NCI-H1436 treated with DMSO at 0.1 percent for 48 hours (cell line): Measurements from ENCODE around the gene C3orf22.

ENCODE experiments used
- DNase-seq: peaks from one replicate; lab custom pipeline; 2025; lab: John Stamatoyannopoulos, UW

C3orf22 gene

DNA sequence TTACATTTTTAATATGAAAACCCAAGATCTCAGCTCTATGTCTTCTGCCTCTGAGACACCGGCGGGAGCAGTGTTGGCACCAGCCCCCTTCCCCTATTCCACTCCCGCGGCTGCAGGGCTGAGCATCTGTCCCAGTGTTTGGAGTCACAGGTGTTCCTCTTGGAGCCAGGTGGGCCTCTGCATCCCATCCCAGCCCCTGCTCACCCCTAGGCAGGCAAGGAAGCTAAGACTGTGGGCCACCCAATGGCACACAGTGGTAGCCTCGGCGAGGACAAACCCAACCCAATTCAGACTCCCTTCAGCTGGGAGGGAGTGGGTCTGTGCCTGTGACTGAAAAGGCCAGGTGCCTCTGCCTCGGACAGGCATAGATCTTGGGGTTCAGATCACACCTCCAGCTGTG is 31.7 kb downstream of the C3orf22 start:
- no peak for DNase-seq

DNA sequence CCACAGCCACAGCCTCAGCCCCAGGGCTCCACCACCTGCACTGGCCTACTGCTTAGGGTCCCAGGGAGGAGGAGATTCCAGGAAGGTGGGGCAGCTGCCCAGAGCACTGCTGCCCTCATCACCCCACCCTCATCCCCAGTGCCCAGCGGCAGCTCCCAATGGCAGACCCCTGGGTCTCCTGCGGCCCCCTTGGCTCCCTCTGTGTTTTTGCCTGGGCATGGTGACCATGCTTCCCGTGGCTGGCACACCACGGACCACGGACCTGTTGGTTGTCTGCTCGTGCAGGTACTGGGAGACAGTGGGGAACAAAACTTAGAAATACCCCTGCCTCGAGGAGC is 32.1 kb downstream of the C3orf22 start:
- DNase-seq: no peak

DNA sequence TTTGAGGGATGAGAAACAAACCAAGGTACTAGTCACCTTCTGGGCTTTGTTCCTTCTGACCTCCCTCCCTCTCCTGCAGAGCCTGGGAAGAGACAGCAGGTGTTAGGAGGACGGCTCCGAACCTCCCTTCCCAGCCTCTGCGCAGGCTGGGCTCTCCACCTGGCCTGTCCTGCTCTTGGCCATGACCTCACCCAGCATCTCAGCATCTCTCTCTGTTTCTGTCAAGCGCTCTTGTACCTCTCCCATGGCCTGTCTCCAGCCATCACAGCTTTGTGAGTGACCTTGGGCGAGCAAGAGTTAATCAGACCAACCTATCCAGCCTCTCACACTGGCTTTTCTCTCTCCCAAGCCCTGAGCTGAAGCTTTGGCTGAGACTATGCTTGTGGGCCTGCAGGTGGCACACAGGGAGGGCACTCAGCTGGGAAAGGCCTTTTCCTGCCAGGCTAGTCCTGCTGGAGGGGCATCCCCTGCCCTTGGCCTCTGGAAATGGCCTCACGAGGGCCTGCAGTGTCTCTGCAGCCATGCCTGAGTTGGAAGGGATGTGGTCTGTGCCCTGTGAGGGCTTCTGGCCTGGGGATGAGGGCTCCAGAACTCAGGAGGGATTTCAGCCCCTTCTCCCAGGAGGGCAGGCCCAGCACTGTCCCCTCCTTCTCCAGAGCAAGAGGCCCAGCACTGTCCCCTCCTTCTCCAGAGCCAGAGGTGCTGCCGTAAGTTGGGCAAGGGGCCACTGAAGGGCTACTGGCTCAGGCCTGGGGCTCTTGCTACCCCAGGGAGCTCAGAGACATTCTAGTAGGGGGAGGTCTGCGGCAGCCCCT is 32.7 kb downstream of the C3orf22 start:
- no peak for DNase-seq

DNA sequence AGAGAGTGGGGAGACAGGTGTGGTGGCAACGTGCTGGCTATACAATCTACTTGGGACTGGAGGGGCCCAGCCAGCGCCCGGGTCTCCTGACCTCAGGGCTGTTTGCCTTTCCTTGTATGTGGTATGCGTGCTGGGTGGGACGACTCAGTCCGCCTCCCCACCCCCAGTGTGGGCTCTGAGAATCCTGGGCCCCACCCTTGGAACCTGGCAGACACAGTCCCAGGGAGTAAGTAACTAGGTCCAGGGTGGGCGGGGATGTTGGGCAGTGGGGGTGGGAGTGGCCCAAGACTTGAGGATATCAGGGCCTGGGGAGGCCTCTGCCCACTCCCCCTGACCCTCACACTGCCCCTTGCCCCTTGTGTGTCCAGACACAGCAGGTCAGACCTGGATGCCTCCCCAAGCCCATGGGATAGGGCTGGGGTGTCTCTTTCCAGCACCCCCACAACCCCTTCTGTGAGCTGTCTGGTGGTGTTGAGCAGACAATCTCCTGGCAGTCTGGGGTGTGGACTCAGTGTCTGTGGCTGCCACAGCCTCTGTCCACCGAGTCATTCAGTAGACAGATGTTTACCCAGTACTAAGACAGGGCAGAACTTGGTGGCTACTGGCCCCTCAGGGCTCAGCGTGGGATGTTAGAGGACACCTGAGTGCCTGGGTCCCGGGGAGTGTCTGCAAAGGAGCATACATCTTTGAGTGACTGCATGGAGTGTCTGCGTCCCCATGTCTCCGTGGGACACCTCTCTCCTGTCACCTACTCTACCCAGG is 33.5 kb downstream of the C3orf22 start:
- no peak for DNase-seq

DNA sequence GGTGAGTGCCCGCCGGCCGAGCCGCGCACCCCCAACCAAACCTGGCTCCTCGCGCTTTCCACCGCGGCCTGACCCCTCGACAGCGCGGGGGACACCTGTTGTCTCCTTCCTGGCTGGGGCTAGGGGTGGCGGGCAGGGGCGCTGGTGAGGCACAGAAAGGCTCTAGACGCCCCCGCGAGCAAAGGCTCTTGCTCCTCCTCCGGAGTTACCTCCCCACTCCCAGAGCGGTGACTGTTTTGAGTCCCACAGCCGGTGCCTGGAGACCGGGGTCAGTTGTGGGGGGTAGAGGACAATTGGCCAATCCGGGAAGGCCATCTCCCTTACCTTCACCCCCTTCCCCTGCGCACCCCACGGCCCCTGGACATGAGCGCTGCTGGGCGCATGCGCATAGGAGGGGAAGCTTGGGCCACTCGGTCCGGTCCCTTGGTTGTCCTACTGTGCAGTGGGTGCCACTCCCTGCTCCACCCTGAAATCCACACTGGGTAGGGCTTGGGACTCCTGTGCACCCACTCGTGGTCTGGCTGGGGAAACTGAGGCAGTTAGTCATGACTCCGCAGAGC is 34.2 kb downstream of the C3orf22 start:
- DNase-seq: no peak

DNA sequence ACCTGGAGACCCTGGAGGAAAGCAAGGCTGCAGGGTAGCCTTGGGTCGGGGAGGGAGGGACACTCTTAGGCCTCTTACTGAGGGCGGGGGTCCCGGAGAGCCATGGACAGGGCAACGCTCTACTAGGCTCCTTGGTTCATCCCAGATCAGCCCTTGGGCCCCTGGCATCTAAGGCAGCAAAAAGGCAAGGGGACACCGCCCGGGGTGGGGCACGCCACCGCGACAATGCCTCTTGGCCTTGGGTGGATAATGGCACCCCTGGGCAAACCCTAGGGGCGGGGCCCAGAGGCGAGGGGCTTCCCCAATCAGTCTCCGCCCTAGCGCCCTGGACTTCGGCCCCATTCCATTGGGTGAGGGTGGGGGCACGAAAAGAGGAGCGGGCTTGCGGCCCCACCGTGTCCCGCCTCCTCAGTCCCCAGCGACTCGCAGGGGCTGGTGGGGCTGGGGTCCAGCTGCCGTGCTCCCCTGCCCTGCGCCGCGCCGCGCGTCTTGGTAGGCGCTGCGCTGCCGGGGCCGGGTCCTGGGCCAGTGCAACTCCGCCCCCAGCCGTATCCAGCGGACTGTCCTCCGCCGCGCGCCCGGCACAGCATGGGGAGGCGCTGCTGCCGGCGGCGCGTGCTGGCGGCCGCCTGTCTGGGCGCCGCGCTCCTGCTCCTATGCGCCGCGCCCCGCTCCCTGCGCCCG is 34.8 kb downstream of the C3orf22 start, which contains the start of gene CHST13:
Gene CHST13, plus strand, starts transcription at position 411 of the 684 bp plus-strand sequence. Its CDS starts 178 bp downstream, at position 589.
- no peak for DNase-seq

DNA sequence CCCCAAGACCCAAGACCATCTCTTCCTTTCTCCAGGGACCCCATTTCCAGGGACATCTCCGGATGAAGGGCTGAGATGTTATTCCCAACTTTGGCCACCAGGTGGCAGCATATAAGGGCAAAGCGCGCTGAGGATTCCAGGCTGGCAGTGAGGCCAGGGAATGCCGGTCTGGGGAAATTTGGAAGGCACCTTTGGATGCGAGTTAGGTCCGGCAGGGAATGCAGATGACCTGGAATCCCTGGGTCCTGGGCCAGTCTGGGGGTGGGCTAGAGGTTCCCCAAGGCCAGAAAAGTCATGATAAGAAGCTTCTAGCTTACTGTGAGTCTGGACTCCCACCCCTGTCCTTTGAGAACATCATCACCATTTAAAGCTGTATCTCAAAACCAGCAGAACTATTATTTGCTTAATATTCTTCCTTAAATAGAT is 36.4 kb downstream of the C3orf22 start:
- DNase-seq: no peak

DNA sequence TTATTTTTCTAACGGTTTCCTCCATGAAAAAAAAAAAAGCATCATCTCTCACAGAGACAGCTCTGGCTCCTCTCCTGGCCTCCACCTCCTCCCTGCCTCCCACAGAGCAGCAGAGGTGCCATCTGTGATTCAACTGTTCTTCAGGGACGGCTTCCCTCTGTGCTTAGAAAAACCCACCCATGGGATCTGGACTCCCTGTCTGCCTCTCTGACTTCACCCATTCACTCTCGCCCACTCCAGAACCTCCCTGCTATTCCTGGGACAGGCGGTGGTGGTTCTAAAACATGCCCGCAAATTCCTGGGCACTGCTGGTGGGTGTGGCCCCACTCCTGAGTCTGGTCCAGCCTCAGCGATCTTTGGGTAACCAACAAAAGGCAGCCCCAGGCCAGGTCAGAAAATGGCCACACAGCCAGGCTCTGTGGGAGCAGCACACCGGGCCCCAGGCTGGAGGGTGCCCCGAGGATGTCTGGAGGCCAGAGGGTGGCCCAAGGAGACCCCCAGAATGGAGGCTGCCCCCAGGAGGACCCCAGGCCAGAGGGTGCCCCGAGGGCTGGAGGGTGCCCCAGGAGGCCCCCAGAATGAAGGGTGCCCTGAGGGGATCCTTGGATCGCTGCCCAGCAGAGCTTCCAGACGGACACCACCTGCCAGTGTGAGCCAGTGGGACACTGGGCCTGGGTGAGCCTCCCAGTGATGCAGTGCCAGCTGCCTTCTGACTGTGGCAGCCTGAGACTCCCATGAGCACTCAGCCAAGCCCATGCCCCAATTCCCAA is 37.4 kb downstream of the C3orf22 start:
- DNase-seq: no peak

DNA sequence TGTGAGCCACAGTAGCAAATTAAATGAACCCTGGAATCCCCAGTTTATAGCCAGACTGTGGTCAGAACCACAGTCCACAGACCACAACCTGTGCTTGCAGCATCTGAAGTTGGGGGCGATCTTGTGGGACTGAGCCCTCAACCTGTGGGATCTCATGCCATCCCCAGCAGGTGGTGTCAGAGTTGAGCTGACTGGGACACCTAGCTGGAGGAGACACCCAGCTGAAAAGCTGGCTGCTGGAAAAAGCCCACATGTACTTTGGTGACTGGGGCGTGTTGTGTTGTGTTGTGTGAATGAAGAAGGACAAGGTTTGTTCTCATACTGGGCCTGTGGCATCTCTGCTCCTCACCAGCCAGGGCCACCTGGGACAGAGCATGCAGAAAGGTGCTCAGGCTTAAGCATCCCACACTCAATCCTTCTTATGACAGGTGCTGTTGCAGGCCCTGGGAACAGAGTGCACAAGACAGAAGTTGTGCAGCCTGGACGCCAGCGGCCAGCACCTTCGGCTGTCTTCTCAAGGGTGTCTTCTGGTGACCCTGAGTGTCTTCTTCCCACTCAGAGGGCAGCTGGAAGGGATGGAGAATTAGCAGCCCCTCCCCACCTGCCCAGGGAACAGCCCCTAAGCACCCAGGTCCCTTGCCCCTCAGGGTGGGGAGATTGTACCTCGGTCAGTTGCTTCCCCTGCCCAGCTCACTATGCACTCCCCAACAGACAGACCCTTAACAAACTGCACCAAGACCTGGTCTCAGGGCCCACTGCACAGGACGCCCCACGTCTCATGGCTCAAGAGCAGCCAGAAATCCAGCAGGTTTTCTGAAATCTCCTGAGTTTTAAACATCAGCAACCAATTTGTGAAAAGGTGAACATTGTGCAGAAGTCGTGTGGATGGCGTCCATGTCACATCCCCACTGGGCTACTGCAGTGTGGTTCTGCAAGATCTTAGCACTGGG is 39.0 kb downstream of the C3orf22 start:
- DNase-seq: no peak

DNA sequence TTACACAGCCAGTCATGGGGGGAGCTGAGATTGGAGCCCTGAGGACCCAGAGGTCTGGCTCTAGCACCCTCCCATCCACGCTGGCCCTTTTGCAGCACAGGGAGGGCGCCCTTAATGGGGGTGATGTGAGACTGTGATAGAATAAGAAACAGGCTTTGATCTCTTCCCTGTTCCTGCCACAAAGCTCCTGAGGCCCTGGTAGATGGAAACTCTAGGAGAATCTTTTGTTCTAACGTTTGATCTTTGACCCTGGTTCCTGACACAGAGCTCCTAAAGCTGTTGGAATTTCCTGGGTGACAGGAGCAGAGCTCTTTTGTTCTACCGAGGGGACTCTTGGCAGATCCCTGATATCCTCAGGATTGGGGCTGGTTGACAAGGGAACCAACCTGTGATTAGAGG is 40.0 kb downstream of the C3orf22 start:
- no peak for DNase-seq

DNA sequence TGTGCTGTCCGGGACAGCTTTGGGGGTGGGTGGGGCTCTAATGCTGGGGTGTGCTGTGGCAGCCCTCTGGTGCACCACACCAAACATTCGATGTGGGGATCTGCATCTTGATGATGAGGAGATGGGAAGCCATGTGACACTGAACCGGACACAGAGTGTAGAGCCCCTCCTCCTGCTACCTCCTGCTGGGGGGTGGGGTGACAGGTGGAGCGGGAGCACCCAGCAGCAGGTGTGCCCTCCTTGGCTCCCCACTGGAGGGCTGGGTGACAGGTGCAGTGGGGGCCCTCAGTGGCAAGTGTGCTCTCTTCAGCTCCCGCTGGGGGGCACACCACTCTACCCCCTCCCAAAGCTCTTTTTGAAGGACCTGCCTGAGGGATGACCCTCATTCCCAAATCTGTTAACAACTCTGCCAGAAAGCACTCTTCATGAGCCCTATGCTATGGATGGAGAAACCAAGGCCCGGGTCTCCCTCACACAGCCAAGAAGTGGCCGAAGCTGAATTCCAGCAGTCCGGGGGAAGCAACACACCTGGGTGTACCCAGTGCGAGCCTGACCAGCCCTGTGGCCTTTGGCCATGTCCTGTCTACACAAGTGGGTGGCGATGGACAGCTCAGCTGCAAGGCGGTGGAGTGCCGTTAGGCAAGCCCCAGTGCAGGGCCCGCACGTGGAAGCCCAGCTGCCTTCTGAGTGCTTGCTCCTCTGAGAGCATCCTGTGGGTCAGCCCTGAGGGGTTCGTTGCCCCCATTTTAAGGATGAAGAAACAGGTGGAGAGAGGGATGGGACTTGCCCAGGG is 40.5 kb downstream of the C3orf22 start:
- no peak for DNase-seq

DNA sequence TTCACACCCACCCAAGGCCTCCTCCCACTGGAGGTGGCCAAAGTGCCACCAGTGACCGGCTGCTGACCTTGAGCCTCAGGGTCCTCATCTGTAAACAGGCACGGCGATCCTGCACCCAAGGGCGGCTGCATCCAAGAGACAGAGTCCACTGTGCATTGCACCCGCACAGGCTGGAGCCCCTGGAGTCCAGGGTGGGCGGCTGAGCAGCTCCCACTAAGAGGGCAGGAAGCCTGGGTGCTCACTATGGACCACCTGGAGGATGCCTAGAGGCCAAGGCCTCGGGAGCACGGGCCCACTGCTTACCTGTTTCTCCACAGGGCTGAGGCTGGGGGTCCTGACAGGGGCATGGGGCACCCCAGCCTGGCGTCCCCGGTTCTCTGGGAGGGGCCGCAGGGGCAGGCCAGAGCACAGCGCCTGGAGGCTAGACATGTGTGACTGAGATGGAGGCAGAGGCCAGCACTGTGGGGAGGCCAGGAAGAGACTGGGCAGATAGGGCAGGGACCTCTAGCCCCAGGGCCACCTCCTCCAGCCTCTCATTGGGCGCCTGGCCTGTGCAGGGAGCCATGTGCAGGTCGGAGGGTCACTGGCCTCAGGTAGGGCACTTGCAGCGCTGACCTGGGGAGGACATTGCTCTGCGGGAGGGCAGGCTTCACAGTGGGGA is 41.3 kb downstream of the C3orf22 start, which contains the start of gene UROC1:
Gene UROC1, minus strand, starts transcription at position 483 of the 661 bp plus-strand sequence. Its CDS starts 54 bp downstream, at position 429.
- DNase-seq: no peak

DNA sequence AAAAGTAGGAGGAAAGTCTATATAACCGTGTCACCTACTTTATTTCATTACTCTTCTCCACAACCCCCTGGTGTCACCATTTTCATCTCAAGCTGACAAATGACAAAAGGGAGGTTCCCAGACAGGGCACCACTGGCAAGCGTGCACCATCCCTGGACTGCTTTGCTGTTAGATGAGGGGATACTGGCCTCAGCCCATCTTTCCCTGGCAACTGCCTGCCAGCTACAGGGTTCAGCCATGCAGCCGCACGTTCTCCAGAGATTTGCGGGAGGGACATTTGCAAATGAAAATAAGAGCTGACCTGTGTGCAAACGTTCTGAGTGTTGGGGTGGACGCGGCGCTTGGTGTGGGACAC is 41.8 kb downstream of the C3orf22 start:
- no peak for DNase-seq

DNA sequence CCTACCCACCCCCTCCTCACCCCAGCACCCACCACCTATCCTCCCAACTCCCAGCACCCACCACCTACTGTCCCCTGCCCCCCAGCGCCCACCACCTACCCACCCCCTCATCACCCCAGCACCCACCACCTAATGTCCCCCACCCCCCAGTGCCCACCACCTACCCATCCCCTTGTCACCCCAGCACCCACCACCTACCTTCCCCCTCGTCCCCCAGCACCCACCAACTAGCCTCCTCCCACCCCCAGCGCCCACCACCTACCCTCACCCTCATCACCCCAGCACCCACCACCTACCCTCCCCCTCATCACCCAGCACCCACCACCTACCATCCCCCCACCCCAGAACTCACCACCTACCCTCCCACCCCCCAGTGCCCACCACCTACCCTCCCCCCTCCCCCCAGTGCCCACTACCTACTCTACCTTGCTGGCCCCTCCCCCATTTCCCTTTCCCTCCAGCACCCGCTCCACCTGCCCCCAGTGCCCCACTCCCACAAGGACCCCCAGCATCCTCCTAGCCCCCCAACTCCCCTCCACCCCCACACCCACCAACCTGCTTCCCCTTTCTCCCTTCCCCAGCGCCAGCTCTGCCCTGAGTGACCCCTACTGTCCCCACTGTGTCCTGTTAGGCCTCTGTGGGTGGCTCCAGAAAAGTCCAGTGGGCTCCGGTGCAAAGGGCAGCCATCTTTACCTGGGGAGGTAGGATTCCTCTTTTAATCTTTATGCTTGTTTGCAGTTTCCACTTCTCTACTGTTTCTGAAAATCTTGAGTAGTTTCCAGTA is 42.4 kb downstream of the C3orf22 start:
- no peak for DNase-seq

DNA sequence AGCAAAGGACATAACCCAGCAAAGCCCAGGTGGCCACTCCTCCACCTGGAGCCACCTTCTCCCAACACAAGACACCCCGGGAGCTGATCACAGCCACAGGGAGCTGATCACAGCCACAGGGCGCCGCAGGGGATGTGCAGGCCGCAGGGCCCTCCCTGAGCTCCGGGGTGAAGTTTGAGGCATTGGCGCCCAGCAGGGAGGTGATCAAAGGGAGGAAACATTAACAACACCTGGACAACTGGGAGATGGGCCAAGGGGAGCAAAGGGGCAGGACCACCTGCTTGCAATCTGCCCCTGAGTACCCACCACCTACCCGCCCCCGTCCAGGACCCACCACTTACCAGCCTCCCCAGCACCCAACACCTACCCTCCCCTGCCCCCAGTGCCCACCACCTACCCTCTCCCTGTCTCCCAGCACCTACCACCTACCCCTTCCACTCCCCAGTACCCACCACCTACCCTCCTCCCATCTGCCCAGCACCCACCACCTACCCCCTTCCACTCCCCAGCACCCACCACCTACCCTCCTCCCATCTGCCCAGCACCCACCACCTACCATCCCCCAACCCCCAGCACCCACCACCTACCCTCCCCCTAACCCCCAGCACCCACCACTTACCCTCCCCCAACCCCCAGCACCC is 43.5 kb downstream of the C3orf22 start:
- DNase-seq: no peak

DNA sequence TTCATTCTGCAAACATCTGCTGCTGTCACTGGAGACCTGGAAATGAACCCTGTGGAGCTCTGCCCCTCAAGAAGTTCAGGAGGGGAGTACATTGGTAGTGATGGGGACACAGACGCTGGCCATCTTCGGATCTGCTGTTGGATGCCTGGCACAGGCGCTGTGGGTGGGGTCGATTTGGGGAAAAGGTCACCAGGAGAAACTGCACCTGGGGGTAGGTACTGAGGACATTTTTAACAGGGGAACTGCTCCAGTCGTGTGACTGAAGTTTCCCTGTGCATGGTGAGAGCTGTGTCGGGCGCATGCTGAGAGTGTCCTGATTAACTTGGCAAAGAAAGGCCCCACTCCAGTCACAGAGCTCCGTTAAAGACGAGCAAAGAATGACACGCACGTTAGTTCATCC is 44.6 kb downstream of the C3orf22 start:
- no peak for DNase-seq

DNA sequence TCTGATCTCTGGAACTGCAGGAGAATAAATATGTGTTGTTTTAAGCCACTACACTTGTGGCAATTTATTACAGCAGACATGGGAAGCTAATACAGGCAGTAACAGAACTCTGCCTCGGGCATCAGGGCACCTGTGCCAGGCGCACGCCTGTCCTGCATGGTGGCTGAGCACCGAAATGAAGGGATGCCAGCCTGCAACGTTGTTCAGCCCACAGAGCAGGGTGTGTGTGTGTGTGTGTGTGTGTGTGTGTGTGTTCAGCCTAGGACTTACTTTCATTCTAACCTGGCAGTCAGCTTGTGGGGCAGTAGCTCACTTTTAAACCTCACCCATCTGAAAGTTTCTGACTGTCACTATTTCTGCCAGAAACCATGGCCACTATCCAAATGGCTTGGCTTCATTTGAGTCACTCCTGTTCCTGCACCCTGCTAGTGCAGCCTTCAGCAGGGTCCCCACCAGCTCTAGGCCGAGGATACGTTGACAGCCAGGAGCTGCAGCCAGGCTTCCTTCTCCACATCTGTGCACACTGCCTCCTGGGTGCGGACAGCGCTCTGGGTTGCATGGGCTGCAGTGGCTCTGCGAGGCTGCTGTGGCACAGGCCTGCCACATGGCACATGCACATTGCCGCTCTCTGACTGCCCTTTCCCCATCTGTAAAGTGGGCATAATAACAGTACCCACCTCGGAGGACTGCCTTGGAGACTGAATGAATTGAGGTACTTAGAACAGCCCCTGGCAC is 45.6 kb downstream of the C3orf22 start:
- no peak for DNase-seq
